Measurements from ENCODE around the gene CLRN3. TPM values are rescaled to one million over a fixed set of nuclear protein-coding genes. Genes with fewer than 3 reads are reported as not detected.

The CLRN3 gene
- total RNA-seq, 1 experiment from 2014 or later: not detected

GRCh38 chr10:127905001-127905847 is 12.5 kb upstream of the CLRN3 start:
- TF ChIP-seq, protein P1, sequence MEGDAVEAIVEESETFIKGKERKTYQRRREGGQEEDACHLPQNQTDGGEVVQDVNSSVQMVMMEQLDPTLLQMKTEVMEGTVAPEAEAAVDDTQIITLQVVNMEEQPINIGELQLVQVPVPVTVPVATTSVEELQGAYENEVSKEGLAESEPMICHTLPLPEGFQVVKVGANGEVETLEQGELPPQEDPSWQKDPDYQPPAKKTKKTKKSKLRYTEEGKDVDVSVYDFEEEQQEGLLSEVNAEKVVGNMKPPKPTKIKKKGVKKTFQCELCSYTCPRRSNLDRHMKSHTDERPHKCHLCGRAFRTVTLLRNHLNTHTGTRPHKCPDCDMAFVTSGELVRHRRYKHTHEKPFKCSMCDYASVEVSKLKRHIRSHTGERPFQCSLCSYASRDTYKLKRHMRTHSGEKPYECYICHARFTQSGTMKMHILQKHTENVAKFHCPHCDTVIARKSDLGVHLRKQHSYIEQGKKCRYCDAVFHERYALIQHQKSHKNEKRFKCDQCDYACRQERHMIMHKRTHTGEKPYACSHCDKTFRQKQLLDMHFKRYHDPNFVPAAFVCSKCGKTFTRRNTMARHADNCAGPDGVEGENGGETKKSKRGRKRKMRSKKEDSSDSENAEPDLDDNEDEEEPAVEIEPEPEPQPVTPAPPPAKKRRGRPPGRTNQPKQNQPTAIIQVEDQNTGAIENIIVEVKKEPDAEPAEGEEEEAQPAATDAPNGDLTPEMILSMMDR (IDR thresholded peaks at IDR 0.05; ENCODE audit: unreplicated experiment): no peak
- intact Hi-C loops (cut with micrococcal nuclease): loop anchor here (5.0 kb wide), 1 partner anchor 188 kb away; no protein-coding TSS in a partner anchor
- ChIA-PET POLR2A (interaction anchor here (0.7 to 1.7 kb wide), 4 partner anchors 105 to 234 kb away, joined by 3 to 5 read pairs (median 3); no protein-coding TSS in a partner anchor), CTCF (interaction anchor here (0.5 to 6.6 kb wide), 27 partner anchors 9 to 1813 kb away, joined by 3 to 260 read pairs (median 5); no protein-coding TSS in a partner anchor)
- Mint-ChIP-seq H3K4me1 (ENCODE audit: insufficient read depth, unreplicated experiment) (peaks cover 4% of the 10 kb centered on the region), H3K9me3 (ENCODE audit: unreplicated experiment) (no peaks in the 10 kb centered on the region), H3K36me3 (ENCODE audit: insufficient read depth, unreplicated experiment) (no peaks in the 10 kb centered on the region), H3K27ac (ENCODE audit: low read depth, unreplicated experiment) (no peak overlapping the region), H3K4me3 (ENCODE audit: unreplicated experiment) (peak overlapping the region; percentile 19), H3K27me3 (ENCODE audit: insufficient read depth, unreplicated experiment) (no peaks in the 10 kb centered on the region)
- BruUV-seq (replicated peaks): no TSS peak
- no peak for DNase-seq (ENCODE audit: unreplicated experiment)

DNA sequence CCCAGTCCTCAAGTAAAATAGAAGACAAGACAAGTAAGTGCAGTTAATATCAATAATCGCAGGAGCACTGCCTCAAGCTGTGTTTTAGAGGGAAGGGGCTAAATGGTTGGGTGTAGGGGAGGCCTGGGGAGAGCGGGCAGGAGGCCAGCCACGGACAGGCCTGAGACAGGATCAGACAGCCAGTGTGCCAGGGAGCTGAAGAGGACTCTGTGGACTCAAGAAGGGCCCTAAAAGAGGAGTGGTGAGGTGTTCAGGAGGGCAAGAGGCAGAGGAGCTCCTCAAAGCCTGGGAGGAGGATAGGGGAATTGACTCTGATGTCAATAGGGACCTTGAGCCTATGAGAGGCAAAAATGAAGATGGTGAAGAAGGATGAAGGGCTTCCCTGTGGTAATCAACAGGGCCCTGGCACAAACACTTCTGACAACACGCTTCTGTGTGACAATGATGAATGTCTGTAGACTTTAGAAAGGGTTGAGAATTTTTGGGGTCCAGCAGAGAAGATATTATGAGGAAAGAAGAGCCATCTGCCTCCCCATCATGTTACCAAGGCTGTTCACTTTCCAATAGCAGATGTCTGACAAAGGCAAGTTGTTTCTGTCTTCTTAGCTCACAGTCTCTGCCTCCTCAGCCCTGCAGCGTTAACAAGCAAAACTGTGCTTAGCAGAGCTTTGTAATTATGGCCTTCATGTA is 11.7 kb upstream of the CLRN3 start:
- no TSS peak for BruUV-seq (replicated peaks)
- POLR2A ChIA-PET: interaction anchor here (0.7 to 1.7 kb wide), 3 partner anchors 109 to 234 kb away, joined by 3 to 5 read pairs (median 3); no protein-coding TSS in a partner anchor
- no peaks in the 10 kb centered on the region for H3K27me3 Mint-ChIP-seq (ENCODE audit: insufficient read depth, unreplicated experiment)
- DNase-seq (ENCODE audit: unreplicated experiment): no peak
- CTCF ChIA-PET: interaction anchor here (0.5 to 6.6 kb wide), 6 partner anchors 18 to 178 kb away, joined by 3 to 260 read pairs (median 16); no protein-coding TSS in a partner anchor
- TF ChIP-seq, protein P1 (IDR thresholded peaks at IDR 0.05; ENCODE audit: unreplicated experiment): no peak
- peaks cover 5% of the 10 kb centered on the region for H3K4me1 Mint-ChIP-seq (ENCODE audit: insufficient read depth, unreplicated experiment)
- no peak overlapping the region for H3K4me3 Mint-ChIP-seq (ENCODE audit: unreplicated experiment)
- no peaks in the 10 kb centered on the region for H3K9me3 Mint-ChIP-seq (ENCODE audit: unreplicated experiment)
- H3K27ac Mint-ChIP-seq (ENCODE audit: low read depth, unreplicated experiment): no peak overlapping the region
- intact Hi-C loops (cut with micrococcal nuclease): no loop called here
- H3K36me3 Mint-ChIP-seq (ENCODE audit: insufficient read depth, unreplicated experiment): no peaks in the 10 kb centered on the region

DNA sequence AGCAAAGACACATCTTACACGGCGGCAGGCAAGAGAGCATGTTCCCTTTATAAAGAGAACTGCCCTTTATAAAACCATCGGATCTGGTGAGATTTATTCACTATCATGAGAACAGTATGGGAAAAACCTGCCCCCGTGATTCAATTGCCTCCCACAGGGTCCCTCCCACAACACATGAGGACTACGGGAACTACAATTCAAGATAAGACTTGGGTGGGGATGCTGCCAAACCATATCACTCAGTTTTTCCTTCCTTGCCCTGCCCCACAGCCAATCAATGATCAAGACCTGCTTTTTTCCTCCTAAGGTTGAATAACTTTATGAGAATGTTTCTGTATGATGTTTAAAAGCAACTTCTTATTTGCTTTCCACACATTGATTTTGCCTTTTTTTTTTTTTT is 11.0 kb upstream of the CLRN3 start:
- no peak for DNase-seq (ENCODE audit: unreplicated experiment)
- no peaks in the 10 kb centered on the region for H3K27me3 Mint-ChIP-seq (ENCODE audit: insufficient read depth, unreplicated experiment)
- intact Hi-C loops (cut with micrococcal nuclease): no loop called here
- no TSS peak for BruUV-seq (replicated peaks)
- ChIA-PET POLR2A (no interaction called here), CTCF (interaction anchor here (1.2 to 6.6 kb wide), 3 partner anchors 19 to 166 kb away, joined by 5 to 260 read pairs (median 55); no protein-coding TSS in a partner anchor)
- H3K4me3 Mint-ChIP-seq (ENCODE audit: unreplicated experiment): no peak overlapping the region
- no peak overlapping the region for H3K27ac Mint-ChIP-seq (ENCODE audit: low read depth, unreplicated experiment)
- peaks cover 5% of the 10 kb centered on the region for H3K4me1 Mint-ChIP-seq (ENCODE audit: insufficient read depth, unreplicated experiment)
- no peaks in the 10 kb centered on the region for H3K36me3 Mint-ChIP-seq (ENCODE audit: insufficient read depth, unreplicated experiment)
- TF ChIP-seq, protein P1 (IDR thresholded peaks at IDR 0.05; ENCODE audit: unreplicated experiment): no peak
- H3K9me3 Mint-ChIP-seq (ENCODE audit: unreplicated experiment): no peaks in the 10 kb centered on the region
